H9 (cell line): Measurements from ENCODE around the gene HERC4. TPM values are rescaled to one million over a fixed set of nuclear protein-coding genes. Genes with fewer than 3 reads are reported as not detected.

ENCODE experiments used
- DNase-seq: peaks from one replicate; pipeline ENCODE4 v3.0.0-alpha.2; 2017
- H2AFZ ChIP-seq: one replicate; pipeline ENCODE4 v1.6.1; 2013; ENCODE audit warnings: mild to moderate bottlenecking, low read length, control low read depth, moderate library complexity
- H2AK5ac ChIP-seq: 2 replicates; pipeline ENCODE4 v1.6.1; 2013; ENCODE audit warnings: low read length, control low read depth, mixed read lengths; ENCODE audit not compliant: insufficient read length
- H2BK120ac ChIP-seq: one replicate; pipeline ENCODE4 v1.6.1; 2013; ENCODE audit warnings: low read depth, mild to moderate bottlenecking, low read length, control low read depth, inconsistent platforms; ENCODE audit not compliant: poor library complexity, severe bottlenecking
- H2BK12ac ChIP-seq: 2 replicates; pipeline ENCODE4 v1.6.1; 2013; ENCODE audit warnings: low read length, control low read depth, mixed read lengths, low read depth; ENCODE audit not compliant: insufficient read length
- H2BK15ac ChIP-seq: 2 replicates; pipeline ENCODE4 v1.6.1; 2013; ENCODE audit warnings: low read depth, low read length, control low read depth
- H2BK20ac ChIP-seq: one replicate; pipeline ENCODE4 v1.6.1; 2013; ENCODE audit warnings: low read depth, mild to moderate bottlenecking, low read length, control low read depth, inconsistent platforms; ENCODE audit not compliant: poor library complexity, severe bottlenecking
- H2BK5ac ChIP-seq: 2 replicates; pipeline ENCODE4 v1.6.1; 2013; ENCODE audit warnings: low read length, control low read depth, mixed read lengths; ENCODE audit not compliant: insufficient read length
- H3K14ac ChIP-seq: 2 replicates; pipeline ENCODE4 v1.6.1; 2013; ENCODE audit warnings: low read length, control low read depth; ENCODE audit not compliant: insufficient read depth
- H3K18ac ChIP-seq: 2 replicates; pipeline ENCODE4 v1.6.1; 2013; ENCODE audit warnings: low read depth, mild to moderate bottlenecking, mixed read lengths, low read length, control low read depth; ENCODE audit not compliant: insufficient read length
- H3K23ac ChIP-seq: 2 replicates; pipeline ENCODE4 v1.6.1; 2013; ENCODE audit warnings: low read length, control low read depth, mixed read lengths, low read depth; ENCODE audit not compliant: insufficient read length
- H3K23me2 ChIP-seq: 2 replicates; pipeline ENCODE4 v1.6.1; 2013; ENCODE audit warnings: low read depth, mild to moderate bottlenecking, mixed read lengths, low read length, control low read depth; ENCODE audit not compliant: insufficient read length, poor library complexity, severe bottlenecking
- H3K27ac ChIP-seq: 2 replicates; pipeline ENCODE4 v1.5.1; 2013; ENCODE audit warnings: low read length, control low read depth, mixed read lengths, low read depth; ENCODE audit not compliant: insufficient read length
- H3K27me3 ChIP-seq: 2 replicates; pipeline ENCODE4 v1.6.1; 2013; ENCODE audit warnings: low read length, control low read depth, inconsistent platforms; ENCODE audit not compliant: insufficient read depth
- H3K4ac ChIP-seq: 2 replicates; pipeline ENCODE4 v1.6.1; 2013; ENCODE audit warnings: low read depth, mild to moderate bottlenecking, control low read depth, inconsistent platforms, low read length, moderate library complexity
- H3K4me1 ChIP-seq: 2 replicates; pipeline ENCODE4 v1.6.1; 2013; ENCODE audit warnings: low read length, control low read depth, inconsistent platforms; ENCODE audit not compliant: insufficient read depth
- H3K4me2 ChIP-seq: 2 replicates; pipeline ENCODE4 v1.6.1; 2013; ENCODE audit warnings: low read length, control low read depth, mixed read lengths; ENCODE audit not compliant: insufficient read length, insufficient read depth
- H3K56ac ChIP-seq: 2 replicates; pipeline ENCODE4 v1.6.1; 2013; ENCODE audit warnings: low read depth, mild to moderate bottlenecking, mixed read lengths, low read length, control low read depth; ENCODE audit not compliant: insufficient read length
- H3K79me1 ChIP-seq: 2 replicates; pipeline ENCODE4 v1.6.1; 2013; ENCODE audit warnings: low read depth, mild to moderate bottlenecking, moderate library complexity, low read length, control low read depth, inconsistent platforms; ENCODE audit not compliant: insufficient read depth, poor library complexity, severe bottlenecking
- H3K79me2 ChIP-seq: 2 replicates; pipeline ENCODE4 v1.6.1; 2013; ENCODE audit warnings: low read length, control low read depth, inconsistent platforms; ENCODE audit not compliant: insufficient read depth
- H3K9ac ChIP-seq: 2 replicates; pipeline ENCODE4 v1.6.1; 2013; ENCODE audit warnings: low read length, control low read depth, mixed read lengths; ENCODE audit not compliant: insufficient read length; ENCODE audit errors: extremely low read depth
- H3K9me3 ChIP-seq: one replicate; pipeline ENCODE4 v1.6.1; 2013; ENCODE audit warnings: low read depth, low read length, inconsistent platforms; ENCODE audit not compliant: control insufficient read depth
- H3T11ph ChIP-seq: one replicate; pipeline ENCODE4 v1.6.1; 2013; ENCODE audit warnings: mild to moderate bottlenecking, low read length, control low read depth, inconsistent platforms
- H4K20me1 ChIP-seq: one replicate; pipeline ENCODE4 v1.6.1; 2013; ENCODE audit not compliant: control insufficient read depth, insufficient read length, insufficient read depth
- H4K5ac ChIP-seq: 2 replicates; pipeline ENCODE4 v1.6.1; 2013; ENCODE audit warnings: low read depth, mild to moderate bottlenecking, mixed read lengths, low read length, control low read depth; ENCODE audit not compliant: insufficient read length
- H4K8ac ChIP-seq: replicated peaks from 2 replicates; pipeline ENCODE4 v1.6.1; 2013; ENCODE audit warnings: low read length, control low read depth, mixed read lengths, low read depth; ENCODE audit not compliant: insufficient read length
- H4K91ac ChIP-seq: 2 replicates; pipeline ENCODE4 v1.6.1; 2013; ENCODE audit warnings: low read depth, mild to moderate bottlenecking, moderate library complexity, mixed read lengths, low read length, control low read depth; ENCODE audit not compliant: insufficient read length
- H3K27ac Mint-ChIP-seq, 3 experiments: 2 replicates in 2 of 3; 3 replicates in 1 of 3; pipeline ENCODE4 v1.8.0; 2020 to 2021; ENCODE audit warnings: mixed read lengths in 3 of 3, mild to moderate bottlenecking in 1 of 3, moderate library complexity in 1 of 3
- H3K27me3 Mint-ChIP-seq: 2 replicates; pipeline ENCODE4 v1.8.0; 2021; ENCODE audit warnings: low read depth, mild to moderate bottlenecking, moderate library complexity, mixed read lengths
- H3K36me3 Mint-ChIP-seq, 3 experiments: 2 replicates in 2 of 3; 3 replicates in 1 of 3; pipeline ENCODE4 v1.8.0; 2020 to 2021; ENCODE audit warnings: low read depth in 3 of 3, mixed read lengths in 3 of 3; ENCODE audit not compliant: insufficient read depth in 1 of 3
- H3K4me1 Mint-ChIP-seq, 2 experiments: 2 replicates each; pipeline ENCODE4 v1.8.0; 2020; ENCODE audit warnings: mixed read lengths in 2 of 2
- H3K4me3 Mint-ChIP-seq, 2 experiments: 2 replicates in 1 of 2; 3 replicates in 1 of 2; pipeline ENCODE4 v1.8.0; 2020 to 2021; ENCODE audit warnings: mild to moderate bottlenecking in 2 of 2, mixed read lengths in 2 of 2, moderate library complexity in 1 of 2
- H3K9me3 Mint-ChIP-seq, 2 experiments: 2 replicates in 1 of 2; 3 replicates in 1 of 2; pipeline ENCODE4 v1.8.0; 2020; ENCODE audit warnings: mild to moderate bottlenecking in 2 of 2, mixed read lengths in 2 of 2, moderate library complexity in 1 of 2
- WGBS: extraction: QIAGEN DNeasy Blood & Tissue Kit; methylation state at CpG from one replicate; pipeline ENCODE4 v1.1.7; 2013; ENCODE audit warnings: missing lambda C conversion rate, low lambda C conversion rate, mixed read lengths; ENCODE audit not compliant: insufficient read length; ENCODE audit errors: extremely low coverage; 5-methylcytosine and 5-hydroxymethylcytosine counted together
- total RNA-seq: library from RNA; stranded (reverse); gene quantifications from 2 replicates; pipeline ENCODE4 v1.2.1, GENCODE V29; 2021
- TF ChIP-seq, protein P1 (sequence below): fragments of 200-600 bp; sonication (generic); conservative IDR thresholded peaks from 3 replicates; pipeline ENCODE4 v1.8.0; 2021; ENCODE audit warnings: antibody characterized with exemption, mild to moderate bottlenecking

HERC4 gene
- total RNA-seq, 1 experiment from 2014 or later: 24.5 TPM

DNA sequence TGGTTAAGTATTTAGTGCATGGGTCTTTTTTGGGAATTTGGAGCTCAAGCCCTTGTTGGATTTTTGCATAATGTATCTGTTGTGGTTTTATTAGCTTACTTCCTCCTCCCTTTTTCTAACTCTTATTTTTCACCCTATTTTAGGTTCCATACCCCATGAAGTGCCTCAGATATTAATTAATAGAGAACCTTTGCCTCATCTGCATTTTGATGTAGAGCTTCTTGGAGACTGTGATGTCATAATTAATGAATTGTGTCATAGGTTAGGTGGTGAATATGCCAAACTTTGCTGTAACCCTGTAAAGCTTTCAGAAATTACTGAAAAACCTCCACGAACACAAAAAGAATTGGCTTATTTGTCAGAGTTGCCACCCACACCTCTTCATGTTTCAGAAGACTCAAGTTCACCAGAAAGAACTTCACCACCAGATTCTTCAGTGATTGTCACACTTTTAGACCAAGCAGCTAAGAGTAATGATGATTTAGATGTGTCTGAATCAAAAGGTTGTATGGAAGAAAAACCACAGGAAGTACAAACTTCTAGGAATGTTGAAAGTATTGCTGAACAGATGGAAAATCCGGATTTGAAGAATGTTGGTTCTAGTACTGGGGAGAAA is 162.6 kb downstream of the HERC4 start:
- H3K79me2 ChIP-seq: no peaks in the 10 kb centered on the region
- no peak overlapping the region for H3K18ac ChIP-seq
- H4K8ac ChIP-seq: no peak overlapping the region
- no CpG with 5 or more reads among the region's 2 CpGs for WGBS
- no peak overlapping the region for H3T11ph ChIP-seq
- H3K27me3 ChIP-seq: no peaks in the 10 kb centered on the region
- no peak overlapping the region for H2BK12ac ChIP-seq
- no peaks in the 10 kb centered on the region for H3K4me1 ChIP-seq
- no peak overlapping the region for H3K56ac ChIP-seq
- no peak overlapping the region for H2BK15ac ChIP-seq
- no peak overlapping the region for H3K23ac ChIP-seq
- TF ChIP-seq, protein P1, sequence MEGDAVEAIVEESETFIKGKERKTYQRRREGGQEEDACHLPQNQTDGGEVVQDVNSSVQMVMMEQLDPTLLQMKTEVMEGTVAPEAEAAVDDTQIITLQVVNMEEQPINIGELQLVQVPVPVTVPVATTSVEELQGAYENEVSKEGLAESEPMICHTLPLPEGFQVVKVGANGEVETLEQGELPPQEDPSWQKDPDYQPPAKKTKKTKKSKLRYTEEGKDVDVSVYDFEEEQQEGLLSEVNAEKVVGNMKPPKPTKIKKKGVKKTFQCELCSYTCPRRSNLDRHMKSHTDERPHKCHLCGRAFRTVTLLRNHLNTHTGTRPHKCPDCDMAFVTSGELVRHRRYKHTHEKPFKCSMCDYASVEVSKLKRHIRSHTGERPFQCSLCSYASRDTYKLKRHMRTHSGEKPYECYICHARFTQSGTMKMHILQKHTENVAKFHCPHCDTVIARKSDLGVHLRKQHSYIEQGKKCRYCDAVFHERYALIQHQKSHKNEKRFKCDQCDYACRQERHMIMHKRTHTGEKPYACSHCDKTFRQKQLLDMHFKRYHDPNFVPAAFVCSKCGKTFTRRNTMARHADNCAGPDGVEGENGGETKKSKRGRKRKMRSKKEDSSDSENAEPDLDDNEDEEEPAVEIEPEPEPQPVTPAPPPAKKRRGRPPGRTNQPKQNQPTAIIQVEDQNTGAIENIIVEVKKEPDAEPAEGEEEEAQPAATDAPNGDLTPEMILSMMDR: no peak
- no peak overlapping the region for H2AFZ ChIP-seq
- H2BK5ac ChIP-seq: no peak overlapping the region
- no peak overlapping the region for H4K5ac ChIP-seq
- no peak overlapping the region for H3K27ac ChIP-seq
- H3K9ac ChIP-seq: no peak overlapping the region
- peaks cover 10 to 16% of the 10 kb centered on the region in 2 experiments for H3K4me1 Mint-ChIP-seq
- H2BK20ac ChIP-seq: no peak overlapping the region
- H2BK120ac ChIP-seq: no peak overlapping the region
- no peaks in the 10 kb centered on the region for H3K9me3 ChIP-seq
- H3K4me2 ChIP-seq: no peak overlapping the region
- H3K27me3 Mint-ChIP-seq: no peaks in the 10 kb centered on the region
- H3K14ac ChIP-seq: no peak overlapping the region
- no peaks in the 10 kb centered on the region for H3K9me3 Mint-ChIP-seq
- no peaks in the 10 kb centered on the region for H3K23me2 ChIP-seq
- H3K4me3 Mint-ChIP-seq: no peak overlapping the region
- H3K27ac Mint-ChIP-seq: peak overlapping the region in 2 of 3 experiments; percentile 8 to 76; a peak in 3 of 7 replicates
- no peak overlapping the region for H4K91ac ChIP-seq
- H3K4ac ChIP-seq: no peak overlapping the region
- no peaks in the 10 kb centered on the region for H4K20me1 ChIP-seq
- DNase-seq: no peak
- no peak overlapping the region for H2AK5ac ChIP-seq
- H3K36me3 Mint-ChIP-seq: peaks cover 44 to 88% (median 83%) of the 10 kb centered on the region in 3 experiments; a peak in 6 of 7 replicates
- H3K79me1 ChIP-seq: no peaks in the 10 kb centered on the region
